ENCODE data around the gene TSNAX.

The TSNAX gene

GRCh38 chr1:231519166-231519565, 9.3 kb upstream of the TSNAX start:
- no peak for DNase-seq

GRCh38 chr1:231522038-231522437, 6.4 kb upstream of the TSNAX start:
- DNase-seq: no peak

GRCh38 chr1:231522931-231523642, 5.4 kb upstream of the TSNAX start:
- DNase-seq: no peak

- DNase-seq: no peak
Observed at GRCh38 chr1:231523816-231524215, 4.7 kb upstream of the TSNAX start.

GRCh38 chr1:231526536-231526935, 1.9 kb upstream of the TSNAX start:
- DNase-seq: no peak

GRCh38 chr1:231527586-231528171, 790 bp upstream of the TSNAX start:
- no peak for DNase-seq

DNA sequence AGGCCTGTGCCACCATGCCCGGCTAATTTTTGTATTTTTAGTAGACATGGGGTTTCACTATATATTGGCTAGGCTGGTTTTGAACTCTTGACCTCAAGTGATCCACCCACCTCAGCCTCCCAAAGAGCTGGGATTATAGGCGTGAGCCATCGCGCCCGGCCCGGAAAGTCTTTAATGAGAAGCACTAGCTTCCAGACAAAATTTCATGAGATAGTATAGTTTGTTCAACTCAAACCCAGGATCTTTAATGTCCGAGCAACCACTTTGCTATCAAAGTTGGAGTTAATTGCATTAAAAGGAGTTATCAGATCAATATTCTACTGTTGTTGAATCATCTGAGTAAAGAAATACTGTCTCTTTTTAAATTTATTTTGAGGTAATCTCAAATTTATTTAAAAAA, 4.8 kb downstream of the TSNAX start:
- no peak for DNase-seq

DNA sequence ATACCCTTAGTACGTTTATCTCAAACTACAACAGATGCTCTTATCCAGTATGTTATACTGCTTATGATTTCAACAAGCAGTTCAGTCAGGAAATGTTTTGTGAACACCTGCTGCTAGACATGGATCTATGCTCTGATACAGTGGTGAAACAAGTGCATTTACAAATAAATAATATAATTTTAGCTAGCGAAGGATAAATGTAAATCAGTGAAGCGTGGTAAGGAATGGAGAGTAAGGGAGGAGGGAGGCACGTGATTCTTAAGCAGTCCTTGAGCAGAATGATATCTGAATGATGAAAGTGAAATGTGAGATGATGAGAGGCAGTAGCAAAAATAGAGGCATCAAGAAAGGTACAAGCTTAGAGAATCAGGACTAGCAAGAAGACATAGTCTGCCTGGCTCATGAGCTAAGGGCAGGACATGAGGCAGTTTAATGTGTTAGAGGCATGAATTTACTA, 6.3 kb downstream of the TSNAX start:
- DNase-seq: no peak

GRCh38 chr1:231536099-231536498, 7.6 kb downstream of the TSNAX start:
- no peak for DNase-seq

DNA sequence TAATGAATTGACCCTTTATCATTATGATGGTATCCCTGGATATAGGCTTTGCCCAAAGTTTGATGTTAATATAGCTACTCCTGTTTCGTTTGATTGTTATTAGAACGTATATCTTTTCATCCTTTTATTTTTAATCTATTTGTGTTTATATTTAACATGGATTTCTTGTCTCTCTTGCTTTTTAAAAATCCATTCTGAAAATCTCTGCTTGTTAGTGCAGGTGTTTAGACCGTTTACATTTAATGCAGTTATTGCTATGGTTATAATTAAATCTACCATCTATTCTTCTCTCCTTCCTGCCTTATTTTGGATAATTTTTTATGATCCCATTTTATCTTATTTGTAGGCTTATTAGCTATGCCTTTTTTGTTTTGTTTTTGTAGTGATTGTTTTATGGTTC, 12.4 kb downstream of the TSNAX start:
- DNase-seq: no peak

- no peak for DNase-seq
Observed at GRCh38 chr1:231541842-231542241, 13.4 kb downstream of the TSNAX start.

GRCh38 chr1:231544943-231545592, 16.6 kb downstream of the TSNAX start:
- no peak for DNase-seq

- no peak for DNase-seq
Observed at GRCh38 chr1:231546693-231547092, 18.2 kb downstream of the TSNAX start.

DNA sequence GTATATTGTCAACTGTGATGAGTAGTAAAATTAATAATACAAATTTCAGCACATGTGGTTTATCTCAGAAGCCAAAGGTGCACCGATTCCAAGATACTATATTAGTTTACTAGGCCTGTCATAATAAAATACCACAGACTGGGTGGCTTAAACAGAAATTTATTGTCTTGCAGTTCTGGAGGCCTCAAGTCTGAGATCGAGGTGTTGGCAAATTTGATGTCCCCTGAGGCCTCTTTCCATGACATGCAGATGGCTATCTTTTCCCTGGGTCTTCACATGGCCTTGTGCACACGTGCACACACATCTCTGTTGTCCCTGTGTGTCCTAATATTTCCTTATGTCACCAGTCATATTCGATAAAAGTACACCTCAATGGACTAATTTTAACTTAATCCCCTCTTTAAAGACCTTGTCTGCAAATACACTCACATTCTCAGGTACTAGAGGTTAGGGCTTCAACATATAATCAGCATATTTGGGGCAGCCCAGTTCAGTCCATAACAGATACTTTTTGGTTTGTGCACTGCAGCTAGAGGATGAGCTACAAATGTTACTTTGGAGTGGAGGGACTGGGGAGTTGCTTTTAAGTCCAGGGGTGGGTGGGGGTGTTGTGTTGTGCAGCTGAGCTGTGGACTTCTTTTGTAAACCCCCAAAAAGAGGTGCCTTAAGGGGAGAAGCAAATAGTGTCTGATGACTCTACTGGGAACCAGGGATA, 21.4 kb downstream of the TSNAX start:
- DNase-seq: no peak

DNA sequence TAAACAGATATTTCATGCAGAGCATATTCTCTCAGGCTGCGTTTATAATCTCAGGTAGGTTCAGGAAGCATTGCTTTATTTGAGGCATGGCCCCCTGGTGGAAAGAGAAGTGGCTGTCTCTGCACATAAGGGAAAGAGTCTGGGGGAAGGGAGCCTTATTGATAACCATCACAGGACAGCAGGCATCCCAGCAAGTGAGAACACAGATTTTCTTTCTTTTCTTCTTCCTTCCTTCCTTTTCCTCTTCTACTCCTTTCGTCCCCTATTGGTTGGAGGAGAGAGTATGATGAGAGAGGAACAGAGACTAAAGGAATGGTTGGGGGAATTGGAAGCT, 21.9 kb downstream of the TSNAX start:
- no peak for DNase-seq

- no peak for DNase-seq
Observed at GRCh38 chr1:231553320-231553719, 24.9 kb downstream of the TSNAX start.

DNA sequence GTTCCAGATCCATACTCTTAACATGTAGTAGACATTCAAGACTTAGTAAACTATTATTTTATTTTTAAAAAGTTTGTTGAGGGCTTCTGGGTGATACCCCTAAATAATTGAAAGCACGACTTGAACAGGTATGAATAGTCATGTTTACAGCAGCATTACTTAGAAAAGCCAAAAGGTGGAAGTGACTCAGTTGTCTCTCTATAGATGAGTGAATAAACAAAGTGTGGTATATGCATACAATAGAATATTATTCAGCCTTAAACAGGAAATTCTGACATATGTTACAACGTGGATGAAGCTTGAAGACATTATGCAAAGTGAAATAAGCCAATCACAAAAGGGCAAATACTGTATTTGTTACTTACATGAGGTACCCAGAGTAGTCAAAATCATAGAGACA, 26.5 kb downstream of the TSNAX start:
- no peak for DNase-seq

GRCh38 chr1:231557411-231557810, 28.9 kb downstream of the TSNAX start:
- no peak for DNase-seq

DNA sequence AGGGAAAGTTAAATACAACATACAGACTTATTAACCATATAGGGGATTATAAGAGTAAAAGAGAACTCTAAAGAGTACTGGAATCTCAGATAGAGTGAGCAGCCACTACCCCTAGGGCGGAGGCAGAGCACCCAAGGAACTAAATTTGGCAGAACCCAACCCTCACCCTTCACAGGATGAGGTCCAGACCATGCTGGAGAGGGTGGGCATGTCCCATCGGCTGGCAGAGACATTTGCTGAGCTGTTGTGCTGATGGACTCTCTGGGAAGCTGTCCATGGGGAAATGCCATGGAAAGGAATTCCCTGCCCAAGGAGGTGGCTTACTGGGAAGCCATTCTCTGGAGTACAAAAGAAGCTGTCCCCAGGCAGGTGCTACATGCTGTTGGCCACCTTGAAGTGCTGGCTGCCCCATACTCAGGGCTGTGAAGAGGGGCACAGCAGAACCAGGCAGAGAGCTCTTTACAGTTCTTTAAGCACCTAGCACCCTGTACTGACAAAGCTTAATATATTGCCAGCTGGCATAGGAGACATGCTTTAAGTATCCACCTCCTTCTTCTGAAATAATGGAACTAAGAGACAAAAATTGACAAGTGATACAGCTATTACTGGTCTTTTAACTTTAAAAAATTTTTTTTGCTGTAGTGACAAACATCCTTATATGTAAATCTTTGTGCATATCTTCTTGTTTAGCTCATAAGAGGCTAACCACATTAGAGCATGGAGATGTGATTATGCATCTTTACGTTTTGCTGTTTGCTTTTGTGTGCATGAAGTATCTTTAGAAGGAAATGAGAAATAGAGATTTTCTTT, 29.6 kb downstream of the TSNAX start:
- DNase-seq: no peak

- no peak for DNase-seq
Observed at GRCh38 chr1:231558708-231559185, 30.3 kb downstream of the TSNAX start.

DNA sequence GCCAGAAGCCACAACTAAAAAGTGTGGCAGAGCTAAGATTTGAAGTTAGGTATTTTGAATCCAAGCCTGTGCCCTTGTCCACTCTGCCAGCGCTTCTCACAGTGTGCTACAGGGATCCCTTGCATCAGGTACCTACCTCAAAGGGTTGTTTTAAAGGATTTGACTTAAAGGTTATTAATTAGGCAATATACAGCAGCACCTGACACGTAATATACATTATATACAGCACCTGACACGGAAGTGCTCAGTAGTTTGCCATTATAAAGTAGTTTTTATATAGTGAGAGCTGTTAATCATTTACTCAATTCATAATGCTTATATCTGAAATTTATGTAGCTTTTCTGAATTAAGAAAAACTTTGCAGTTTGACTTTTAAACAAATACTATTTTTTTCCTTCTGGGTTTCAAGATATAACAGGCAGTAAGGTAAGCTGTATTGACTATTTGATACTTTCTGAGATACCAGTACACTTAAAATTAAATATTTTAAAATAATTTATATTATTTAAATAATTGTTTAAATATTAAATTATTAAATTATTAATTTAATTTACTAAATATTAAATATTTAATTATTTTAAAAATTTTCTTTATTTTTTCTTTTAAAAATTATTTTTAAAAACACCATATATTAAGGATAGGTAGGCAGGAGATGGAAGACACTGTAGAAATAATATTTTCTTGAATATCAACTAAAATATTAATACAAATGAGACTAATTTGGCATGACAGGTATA, 33.3 kb downstream of the TSNAX start:
- no peak for DNase-seq

DNA sequence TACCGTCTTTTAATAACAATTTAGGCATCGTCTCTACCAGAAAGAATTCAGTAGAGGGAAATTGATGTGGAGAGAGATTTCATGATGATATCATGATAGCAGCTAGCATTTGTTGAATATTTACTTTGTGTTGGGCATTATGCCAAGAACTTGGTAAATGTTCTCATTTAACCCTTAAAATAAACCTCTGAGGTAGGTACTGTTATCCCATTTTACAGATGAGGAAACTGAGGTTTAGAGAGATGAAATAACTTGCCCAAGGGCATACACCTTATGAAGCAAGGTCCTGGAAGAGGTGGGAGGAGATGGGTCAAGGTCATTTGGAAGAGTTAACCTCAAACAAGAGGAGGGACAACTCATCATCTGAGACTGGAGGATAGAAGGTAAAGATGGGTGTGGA, 34.8 kb downstream of the TSNAX start:
- no peak for DNase-seq

Measured in NCI-H1694 treated with DMSO at 0.1 percent for 48 hours (cell line).